ENCODE data around the gene WDR43.

DNA sequence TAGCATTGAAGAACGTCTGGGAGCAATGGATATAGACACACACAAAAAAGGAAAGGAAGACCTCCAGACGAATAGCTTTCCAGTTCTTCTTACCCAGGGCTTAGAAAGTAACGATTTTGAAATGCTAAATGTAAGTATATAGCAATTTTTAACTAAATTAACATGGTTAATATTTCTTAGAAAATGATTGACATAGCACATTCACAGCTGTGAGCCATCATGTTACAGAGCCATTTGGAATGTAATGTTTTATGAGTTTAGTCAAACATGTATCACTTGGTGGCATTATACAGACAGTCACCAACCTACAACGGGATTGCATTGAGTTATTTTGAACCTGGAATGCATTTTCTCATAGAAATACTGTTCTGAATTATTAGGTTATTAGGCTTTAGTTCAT, 35.1 kb downstream of the WDR43 start:
- TF ChIP-seq, protein P1, sequence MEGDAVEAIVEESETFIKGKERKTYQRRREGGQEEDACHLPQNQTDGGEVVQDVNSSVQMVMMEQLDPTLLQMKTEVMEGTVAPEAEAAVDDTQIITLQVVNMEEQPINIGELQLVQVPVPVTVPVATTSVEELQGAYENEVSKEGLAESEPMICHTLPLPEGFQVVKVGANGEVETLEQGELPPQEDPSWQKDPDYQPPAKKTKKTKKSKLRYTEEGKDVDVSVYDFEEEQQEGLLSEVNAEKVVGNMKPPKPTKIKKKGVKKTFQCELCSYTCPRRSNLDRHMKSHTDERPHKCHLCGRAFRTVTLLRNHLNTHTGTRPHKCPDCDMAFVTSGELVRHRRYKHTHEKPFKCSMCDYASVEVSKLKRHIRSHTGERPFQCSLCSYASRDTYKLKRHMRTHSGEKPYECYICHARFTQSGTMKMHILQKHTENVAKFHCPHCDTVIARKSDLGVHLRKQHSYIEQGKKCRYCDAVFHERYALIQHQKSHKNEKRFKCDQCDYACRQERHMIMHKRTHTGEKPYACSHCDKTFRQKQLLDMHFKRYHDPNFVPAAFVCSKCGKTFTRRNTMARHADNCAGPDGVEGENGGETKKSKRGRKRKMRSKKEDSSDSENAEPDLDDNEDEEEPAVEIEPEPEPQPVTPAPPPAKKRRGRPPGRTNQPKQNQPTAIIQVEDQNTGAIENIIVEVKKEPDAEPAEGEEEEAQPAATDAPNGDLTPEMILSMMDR (IDR thresholded peaks at IDR 0.05): no peak
- TF ChIP-seq POLR2A (IDR thresholded peaks at IDR 0.05): no peak

All from adrenal gland (tissue), 5 donors.